ENCODE measurements around the gene IP6K3.

DNA sequence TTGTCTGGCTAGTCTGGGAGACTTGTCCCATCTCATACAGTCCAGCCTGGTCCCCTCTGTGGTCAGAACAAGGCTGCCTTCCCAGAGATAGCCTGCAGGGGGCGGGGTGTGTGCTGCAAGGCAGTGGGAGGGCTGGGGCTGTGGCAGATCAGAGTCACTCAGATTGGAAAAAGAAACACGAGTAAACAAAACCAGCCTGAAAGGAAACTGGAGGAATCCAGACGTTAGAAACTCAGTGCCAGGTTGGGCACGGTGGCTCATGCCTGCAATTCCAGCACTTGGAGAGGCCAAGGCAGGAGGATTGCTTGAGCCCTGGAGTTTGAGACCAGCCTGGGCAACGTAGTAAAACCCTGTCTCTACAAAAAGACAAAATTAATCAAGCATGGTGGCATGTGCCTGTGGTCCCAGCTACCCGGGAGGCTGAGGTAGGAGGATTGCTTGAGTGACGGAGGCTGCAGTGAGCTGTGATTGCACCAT lies 22.0 kb upstream of the IP6K3 start:
- TF ChIP-seq CTCF (conservative IDR thresholded peaks at IDR 0.05; ENCODE audit: low read depth in 2 of 2) (peak; percentile 83 to 87), POLR2AphosphoS5 (IDR thresholded peaks at IDR 0.05; ENCODE audit: low read depth) (no peak), EZH2 (IDR thresholded peaks at IDR 0.05; ENCODE audit: low read depth, unreplicated experiment) (no peak)

Data from GM23338 (cell line).